Measurements from ENCODE around the gene FOXL1.

GRCh38 chr16:86572606-86573005 lies 5.7 kb upstream of the FOXL1 start:
- TF ChIP-seq SIN3A (IDR thresholded peaks at IDR 0.05; ENCODE audit: borderline replicate concordance, insufficient read depth, low read depth, low read length) (no peak), CTCF (IDR thresholded peaks at IDR 0.05) (no peak), REST (IDR thresholded peaks at IDR 0.05; ENCODE audit: insufficient read depth in 1 of 2, low read depth in 2 of 2, low read length in 1 of 2) (no peak), POLR2AphosphoS5 (IDR thresholded peaks at IDR 0.05; ENCODE audit: low read depth, low read length) (no peak)
